SK-N-SH treated with all-trans-retinoic acid at 6 μM for 48 hours (cell line): Measurements from ENCODE around the gene TSGA10IP.

Experiments
- ATAC-seq: fragments of 200-7000 bp; cut with Tn5 transposase; 3 replicates; pipeline ENCODE4 v1.9.1; 2020; ENCODE audit warnings: mild to moderate bottlenecking, moderate library complexity
- ARNTL ChIP-seq: fragments of 450-650 bp; formaldehyde crosslinking; IDR thresholded peaks from 2 replicates; pipeline ENCODE4 v1.5.0; 2020; ENCODE audit warnings: low read depth, mild to moderate bottlenecking, moderate library complexity, borderline replicate concordance
- BACH2 ChIP-seq: fragments of 250-450 bp; sonication (Bioruptor Pico); IDR thresholded peaks from 2 replicates; pipeline ENCODE4 v1.9.0; 2021; ENCODE audit warnings: mild to moderate bottlenecking, borderline replicate concordance
- CREB5 ChIP-seq: fragments of 250-450 bp; sonication (Bioruptor Pico); IDR thresholded peaks from 2 replicates; pipeline ENCODE4 v1.5.1; 2020; ENCODE audit warnings: low read depth, mild to moderate bottlenecking, moderate library complexity
- CSRNP3 ChIP-seq: fragments of 250-450 bp; sonication (Bioruptor Pico); IDR thresholded peaks from 2 replicates; pipeline ENCODE4 v1.5.1; 2021; ENCODE audit warnings: mild to moderate bottlenecking, moderate library complexity
- ISL1 ChIP-seq: fragments of 250-450 bp; sonication (Bioruptor Pico); IDR thresholded peaks from 2 replicates; pipeline ENCODE4 v2.1.2; 2022; ENCODE audit warnings: mild to moderate bottlenecking, moderate library complexity
- OSR1 ChIP-seq: fragments of 250-450 bp; sonication (Bioruptor Pico); IDR thresholded peaks from 2 replicates; pipeline ENCODE4 v1.8.0; 2022; ENCODE audit warnings: moderate library complexity, mild to moderate bottlenecking, inconsistent platforms
- PATZ1 ChIP-seq: fragments of 250-450 bp; sonication (Bioruptor Pico); IDR thresholded peaks from 2 replicates; pipeline ENCODE4 v1.8.0; 2020; ENCODE audit warnings: mild to moderate bottlenecking, moderate library complexity, borderline replicate concordance
- PPARA ChIP-seq: fragments of 250-450 bp; sonication (Bioruptor Pico); IDR thresholded peaks from 2 replicates; pipeline ENCODE4 v1.5.0; 2020; ENCODE audit warnings: mild to moderate bottlenecking, borderline replicate concordance
- SNAI2 ChIP-seq: fragments of 250-450 bp; sonication (Bioruptor Pico); IDR thresholded peaks from 2 replicates; pipeline ENCODE4 v1.5.0; 2020; ENCODE audit warnings: mild to moderate bottlenecking, moderate library complexity
- TCF4 ChIP-seq: fragments of 250-450 bp; sonication (Bioruptor Pico); IDR thresholded peaks from 2 replicates; pipeline ENCODE4 v1.8.0; 2021; ENCODE audit warnings: mild to moderate bottlenecking, moderate library complexity, borderline replicate concordance
- TOX ChIP-seq: fragments of 250-450 bp; sonication (Bioruptor Pico); IDR thresholded peaks from 2 replicates; pipeline ENCODE4 v1.8.0; 2021; ENCODE audit warnings: mild to moderate bottlenecking, moderate library complexity, borderline replicate concordance
- ZC3H10 ChIP-seq: fragments of 250-450 bp; sonication (Bioruptor Pico); IDR thresholded peaks from 2 replicates; pipeline ENCODE4 v1.5.1; 2021; ENCODE audit warnings: mild to moderate bottlenecking, moderate library complexity
- ZFP3 ChIP-seq: fragments of 250-450 bp; sonication (Bioruptor Pico); IDR thresholded peaks from 2 replicates; pipeline ENCODE4 v1.5.0; 2020; ENCODE audit warnings: mild to moderate bottlenecking, moderate library complexity
- ZNF565 ChIP-seq: fragments of 450-650 bp; formaldehyde crosslinking; conservative IDR thresholded peaks from 2 replicates; pipeline ENCODE4 v1.5.0; 2020; ENCODE audit warnings: low read depth, mild to moderate bottlenecking, moderate library complexity
- ZNF70 ChIP-seq: fragments of 450-650 bp; formaldehyde crosslinking; IDR thresholded peaks from 2 replicates; pipeline ENCODE4 v1.5.0; 2020; ENCODE audit warnings: mild to moderate bottlenecking, moderate library complexity
- TF ChIP-seq, protein P1 (sequence below): fragments of 250-450 bp; sonication (Bioruptor Pico); IDR thresholded peaks from 2 replicates; pipeline ENCODE4 v1.8.0; 2021; ENCODE audit warnings: low read depth, mild to moderate bottlenecking, moderate library complexity, borderline replicate concordance
- TF ChIP-seq, protein P2 (sequence below): fragments of 250-450 bp; sonication (Bioruptor Pico); IDR thresholded peaks from 2 replicates; pipeline ENCODE4 v1.5.0; 2020; ENCODE audit warnings: mild to moderate bottlenecking, moderate library complexity

The TSGA10IP gene

GRCh38 chr11:65945430-65945911, at the start of gene TSGA10IP:
TSGA10IP (plus strand) TSS chr11:65945480; CDS start chr11:65945676, 196 bp downstream.
- TF ChIP-seq ZC3H10 (CRISPR knock-in tag), result no peak
- TF ChIP-seq ARNTL (CRISPR knock-in tag), result no peak
- no peak for TF ChIP-seq ZNF70
- TF ChIP-seq, protein P1, sequence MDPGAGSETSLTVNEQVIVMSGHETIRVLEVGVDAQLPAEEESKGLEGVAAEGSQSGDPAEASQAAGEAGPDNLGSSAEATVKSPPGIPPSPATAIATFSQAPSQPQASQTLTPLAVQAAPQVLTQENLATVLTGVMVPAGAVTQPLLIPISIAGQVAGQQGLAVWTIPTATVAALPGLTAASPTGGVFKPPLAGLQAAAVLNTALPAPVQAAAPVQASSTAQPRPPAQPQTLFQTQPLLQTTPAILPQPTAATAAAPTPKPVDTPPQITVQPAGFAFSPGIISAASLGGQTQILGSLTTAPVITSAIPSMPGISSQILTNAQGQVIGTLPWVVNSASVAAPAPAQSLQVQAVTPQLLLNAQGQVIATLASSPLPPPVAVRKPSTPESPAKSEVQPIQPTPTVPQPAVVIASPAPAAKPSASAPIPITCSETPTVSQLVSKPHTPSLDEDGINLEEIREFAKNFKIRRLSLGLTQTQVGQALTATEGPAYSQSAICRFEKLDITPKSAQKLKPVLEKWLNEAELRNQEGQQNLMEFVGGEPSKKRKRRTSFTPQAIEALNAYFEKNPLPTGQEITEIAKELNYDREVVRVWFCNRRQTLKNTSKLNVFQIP (CRISPR knock-in tag), result no peak
- no peak for TF ChIP-seq CSRNP3 (CRISPR knock-in tag)
- no peak for TF ChIP-seq ZNF565 (CRISPR knock-in tag)
- no peak for TF ChIP-seq ZFP3
- no peak for TF ChIP-seq CREB5
- TF ChIP-seq, all 23 proteins: peak for 0
- no peak for ATAC-seq

DNA sequence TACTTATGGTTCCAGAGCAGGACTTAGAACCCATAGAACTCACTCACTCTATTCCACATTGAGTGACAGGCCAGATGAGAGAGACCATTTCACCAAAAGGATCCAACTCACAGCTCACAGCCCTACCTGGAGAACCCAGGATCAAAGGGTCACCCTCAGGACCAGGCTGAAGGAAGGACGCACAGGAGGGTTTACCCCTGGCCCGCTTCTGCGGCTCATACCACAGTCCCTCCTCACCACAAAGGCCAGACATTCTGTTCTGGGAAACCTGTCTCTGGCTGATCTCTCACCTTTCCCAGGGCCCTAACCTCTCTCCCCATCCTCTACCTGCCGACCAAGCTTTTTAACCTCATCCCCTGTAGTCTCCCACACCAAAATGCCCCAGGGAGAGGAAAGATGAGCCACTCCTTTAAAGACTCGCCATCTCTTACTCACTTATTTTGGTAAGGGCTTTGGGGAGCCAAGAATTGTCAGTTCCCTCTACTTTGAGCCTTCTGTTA, 49.7 kb upstream of the TSGA10IP start:
- no peak for ATAC-seq
- TF ChIP-seq, protein P1 (CRISPR knock-in tag), result no peak
- no peak for TF ChIP-seq OSR1 (CRISPR knock-in tag)
- TF ChIP-seq, protein P2, sequence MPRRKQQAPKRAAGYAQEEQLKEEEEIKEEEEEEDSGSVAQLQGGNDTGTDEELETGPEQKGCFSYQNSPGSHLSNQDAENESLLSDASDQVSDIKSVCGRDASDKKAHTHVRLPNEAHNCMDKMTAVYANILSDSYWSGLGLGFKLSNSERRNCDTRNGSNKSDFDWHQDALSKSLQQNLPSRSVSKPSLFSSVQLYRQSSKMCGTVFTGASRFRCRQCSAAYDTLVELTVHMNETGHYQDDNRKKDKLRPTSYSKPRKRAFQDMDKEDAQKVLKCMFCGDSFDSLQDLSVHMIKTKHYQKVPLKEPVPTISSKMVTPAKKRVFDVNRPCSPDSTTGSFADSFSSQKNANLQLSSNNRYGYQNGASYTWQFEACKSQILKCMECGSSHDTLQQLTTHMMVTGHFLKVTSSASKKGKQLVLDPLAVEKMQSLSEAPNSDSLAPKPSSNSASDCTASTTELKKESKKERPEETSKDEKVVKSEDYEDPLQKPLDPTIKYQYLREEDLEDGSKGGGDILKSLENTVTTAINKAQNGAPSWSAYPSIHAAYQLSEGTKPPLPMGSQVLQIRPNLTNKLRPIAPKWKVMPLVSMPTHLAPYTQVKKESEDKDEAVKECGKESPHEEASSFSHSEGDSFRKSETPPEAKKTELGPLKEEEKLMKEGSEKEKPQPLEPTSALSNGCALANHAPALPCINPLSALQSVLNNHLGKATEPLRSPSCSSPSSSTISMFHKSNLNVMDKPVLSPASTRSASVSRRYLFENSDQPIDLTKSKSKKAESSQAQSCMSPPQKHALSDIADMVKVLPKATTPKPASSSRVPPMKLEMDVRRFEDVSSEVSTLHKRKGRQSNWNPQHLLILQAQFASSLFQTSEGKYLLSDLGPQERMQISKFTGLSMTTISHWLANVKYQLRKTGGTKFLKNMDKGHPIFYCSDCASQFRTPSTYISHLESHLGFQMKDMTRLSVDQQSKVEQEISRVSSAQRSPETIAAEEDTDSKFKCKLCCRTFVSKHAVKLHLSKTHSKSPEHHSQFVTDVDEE, result no peak
- TF ChIP-seq SNAI2 (CRISPR knock-in tag), result no peak
- no peak for TF ChIP-seq PATZ1 (CRISPR knock-in tag)
- no peak for TF ChIP-seq ISL1 (CRISPR knock-in tag)
- no peak for TF ChIP-seq TOX
- no peak for TF ChIP-seq TCF4 (CRISPR knock-in tag)
- TF ChIP-seq ZC3H10 (CRISPR knock-in tag), result no peak
- no peak for TF ChIP-seq ZNF565 (CRISPR knock-in tag)
- TF ChIP-seq CREB5, result no peak
- no peak for TF ChIP-seq BACH2 (CRISPR knock-in tag)
- no peak for TF ChIP-seq PPARA (CRISPR knock-in tag)
- TF ChIP-seq ZNF70, result no peak
